GM18873 (cell line): ENCODE measurements around the gene USH2A.
A peak's percentile ranks its signal among the peaks of the same experiment; 100 is the strongest.
"Not testable (repeated sequence)": the region's sequence is repeated elsewhere in the genome, so short reads cannot be mapped to it uniquely, and the experiment has no call there.

Experiments
- ATAC-seq: cut with Tn5 transposase; IDR thresholded peaks from one replicate; pipeline ENCODE4 v1.9.1; 2021; ENCODE audit warnings: mild to moderate bottlenecking, moderate library complexity, moderate number of reproducible peaks; ENCODE audit not compliant: unreplicated experiment, low FRiP score

The USH2A gene

GRCh38 chr1:216055004-216055403, 368.2 kb downstream of the USH2A start:
- ATAC-seq = no peak

GRCh38 chr1:216054600-216054999, 368.6 kb downstream of the USH2A start:
- no peak for ATAC-seq

DNA sequence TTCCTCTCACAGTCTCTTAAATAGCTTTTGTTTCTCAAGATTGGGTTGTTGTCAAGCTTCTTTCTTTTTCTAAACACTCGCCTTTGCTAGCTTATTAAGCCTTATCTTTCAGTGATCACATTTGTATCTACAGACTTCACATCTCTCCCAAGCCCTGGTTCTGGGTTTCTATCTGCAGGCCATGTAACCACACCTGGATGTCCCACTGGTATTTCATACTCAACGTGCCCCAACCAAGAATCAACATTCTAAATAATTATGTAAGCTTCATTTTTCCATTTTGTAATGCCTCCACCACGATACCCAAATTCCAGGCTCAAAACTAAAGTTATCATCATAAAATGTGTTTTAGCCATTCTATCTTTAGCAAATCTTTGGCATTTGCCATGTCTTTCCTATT, 372.2 kb downstream of the USH2A start:
- ATAC-seq = no peak

GRCh38 chr1:216049741-216050430, 373.4 kb downstream of the USH2A start:
- no peak for ATAC-seq

- no peak for ATAC-seq
Observed at GRCh38 chr1:216047811-216048572, 375.3 kb downstream of the USH2A start.

DNA sequence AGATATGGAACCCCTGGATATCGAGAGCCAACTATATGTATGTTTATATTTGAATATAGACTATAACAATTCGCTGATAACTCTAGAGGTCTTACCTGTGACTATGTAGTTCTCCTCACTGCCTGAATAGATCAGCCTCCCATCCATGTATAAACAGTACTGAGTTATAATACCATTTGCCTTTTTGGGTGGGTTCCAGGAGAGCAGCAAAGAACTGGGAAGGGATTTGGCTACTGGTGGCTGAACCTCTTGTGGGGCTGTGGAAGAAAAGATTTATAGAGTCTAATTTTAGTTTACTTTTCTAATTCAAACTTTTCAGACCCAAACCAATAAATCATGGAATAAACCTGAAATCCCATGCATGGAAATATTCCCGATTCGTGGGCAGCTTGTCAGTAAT, 376.9 kb downstream of the USH2A start:
- no peak for ATAC-seq

DNA sequence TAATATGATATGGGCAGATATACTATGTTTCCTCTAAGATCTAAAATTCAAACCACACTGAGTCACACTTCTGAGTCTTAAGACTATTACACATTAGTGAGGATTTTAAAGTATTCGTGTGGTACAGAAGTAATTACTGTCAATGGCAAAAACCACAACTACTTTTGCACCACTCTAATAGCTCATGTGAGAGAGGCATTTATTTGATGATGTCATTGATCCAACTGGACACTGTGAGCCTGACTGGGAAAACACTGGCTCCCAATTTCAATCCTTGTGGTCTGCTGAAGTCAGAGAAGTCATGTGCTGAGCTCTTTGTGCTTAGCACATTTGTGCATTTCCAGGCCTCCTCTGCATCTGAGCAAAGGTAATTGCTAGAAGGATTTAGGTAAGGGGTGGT, 377.8 kb downstream of the USH2A start:
- no peak for ATAC-seq

- no peak for ATAC-seq
Observed at GRCh38 chr1:216044538-216044937, 378.7 kb downstream of the USH2A start.

- no peak for ATAC-seq
Observed at GRCh38 chr1:216034506-216034905, 388.7 kb downstream of the USH2A start.

DNA sequence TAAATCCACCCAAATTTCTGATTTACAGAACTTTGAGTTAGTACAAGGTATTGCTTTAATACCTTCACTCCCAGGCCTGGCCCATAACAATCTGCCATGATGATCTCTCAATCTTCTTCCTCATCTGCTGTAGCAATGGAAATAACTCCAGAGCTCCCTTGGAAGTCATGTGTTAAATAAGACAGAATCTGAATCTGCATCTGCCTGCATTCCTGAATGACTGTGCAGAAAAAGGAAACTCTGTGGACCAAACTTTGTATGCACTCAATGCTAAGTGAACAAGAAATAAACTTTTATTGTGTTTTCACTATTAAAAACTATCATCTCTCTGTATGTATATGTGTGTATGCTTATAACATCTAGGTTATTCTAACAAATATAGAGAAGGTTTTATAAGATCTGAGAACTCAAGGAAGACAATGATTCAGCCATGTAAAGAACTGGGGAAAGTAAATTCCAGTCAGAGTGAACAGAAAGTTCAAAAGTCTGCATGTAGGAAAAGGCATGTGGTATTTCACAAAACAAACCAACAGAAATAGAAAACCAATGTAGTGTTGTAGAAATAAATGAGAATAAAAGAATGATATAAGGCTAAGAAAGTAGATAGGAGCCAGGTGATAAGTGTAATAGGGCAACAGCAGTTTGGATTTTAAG, 390.2 kb downstream of the USH2A start:
- no peak for ATAC-seq

- ATAC-seq = no peak
Observed at GRCh38 chr1:216032284-216032683, 391.0 kb downstream of the USH2A start.

- ATAC-seq = no peak
Observed at GRCh38 chr1:216028631-216029030, 394.6 kb downstream of the USH2A start.

GRCh38 chr1:216024546-216024945, 398.7 kb downstream of the USH2A start:
- no peak for ATAC-seq

DNA sequence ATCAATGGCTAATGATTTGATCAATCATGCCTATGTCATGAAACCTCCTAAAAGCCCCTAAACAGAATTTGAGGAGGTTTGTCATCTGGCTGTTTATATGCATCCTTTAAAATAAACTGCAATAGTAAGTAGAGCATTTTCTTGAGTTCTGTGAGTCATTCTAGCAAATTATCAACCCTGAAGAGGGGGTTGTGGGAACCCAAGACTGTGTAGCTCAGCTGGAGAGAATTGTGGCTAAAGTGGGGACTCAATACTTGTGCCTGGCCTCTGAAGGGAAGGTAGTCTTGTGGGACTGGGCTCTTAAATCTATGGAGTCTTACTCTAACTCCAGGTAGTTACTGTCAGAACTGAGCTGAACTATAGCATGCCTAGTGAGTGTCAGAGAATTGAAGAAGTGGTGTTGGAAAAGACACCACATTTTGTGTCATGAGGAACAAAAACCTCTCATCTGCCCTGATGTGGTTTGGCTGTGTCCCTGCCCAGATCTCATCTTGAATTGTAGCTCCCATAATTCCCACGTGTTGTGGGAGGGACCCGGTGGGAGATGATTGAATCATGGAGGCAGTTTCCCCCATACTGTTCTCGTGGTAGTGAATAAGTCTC, 402.4 kb downstream of the USH2A start:
- no peak for ATAC-seq

- ATAC-seq = no peak
Observed at GRCh38 chr1:216015116-216015515, 408.1 kb downstream of the USH2A start.

DNA sequence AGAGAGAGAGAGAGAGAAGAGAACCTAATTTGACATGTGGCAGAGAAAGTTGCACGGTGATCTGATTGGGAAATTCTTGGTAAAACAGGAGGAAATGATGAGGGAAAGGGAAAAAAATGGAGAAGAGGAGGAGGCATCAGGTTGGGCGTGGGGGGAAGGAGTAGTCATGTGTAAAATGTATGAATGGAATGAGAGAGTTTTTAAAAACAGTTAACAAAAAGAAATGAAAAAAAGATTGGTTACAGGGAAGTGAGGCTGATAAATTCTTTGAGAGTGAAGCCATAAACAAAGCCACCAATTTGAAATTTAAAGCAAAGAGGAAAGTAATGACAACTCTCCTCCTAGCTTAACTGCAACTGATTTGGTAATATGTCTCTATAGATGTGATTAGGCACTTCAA, 409.2 kb downstream of the USH2A start:
- no peak for ATAC-seq

GRCh38 chr1:216009456-216009855, 413.8 kb downstream of the USH2A start:
- not testable (repeated sequence) for ATAC-seq

DNA sequence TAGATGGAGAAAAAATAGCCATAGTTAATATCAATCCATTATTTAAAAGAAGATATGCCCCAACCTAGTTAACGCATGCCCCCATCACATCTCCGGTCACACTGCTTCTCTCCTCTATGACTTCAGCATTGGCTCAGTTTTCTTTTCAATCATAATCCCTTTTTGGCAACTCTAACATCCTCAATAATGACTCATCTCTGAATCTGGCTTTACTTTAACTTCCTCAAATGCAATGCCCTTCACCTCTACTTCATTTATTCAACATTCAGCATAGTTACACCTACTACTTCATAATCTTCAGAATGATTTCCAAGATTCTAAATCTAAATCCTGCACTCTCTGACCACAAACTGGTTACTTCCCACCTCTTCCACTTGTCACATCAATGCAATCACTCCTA, 417.3 kb downstream of the USH2A start:
- peak; percentile 99 for ATAC-seq

GRCh38 chr1:215992620-215993019, 430.6 kb downstream of the USH2A start:
- no peak for ATAC-seq

DNA sequence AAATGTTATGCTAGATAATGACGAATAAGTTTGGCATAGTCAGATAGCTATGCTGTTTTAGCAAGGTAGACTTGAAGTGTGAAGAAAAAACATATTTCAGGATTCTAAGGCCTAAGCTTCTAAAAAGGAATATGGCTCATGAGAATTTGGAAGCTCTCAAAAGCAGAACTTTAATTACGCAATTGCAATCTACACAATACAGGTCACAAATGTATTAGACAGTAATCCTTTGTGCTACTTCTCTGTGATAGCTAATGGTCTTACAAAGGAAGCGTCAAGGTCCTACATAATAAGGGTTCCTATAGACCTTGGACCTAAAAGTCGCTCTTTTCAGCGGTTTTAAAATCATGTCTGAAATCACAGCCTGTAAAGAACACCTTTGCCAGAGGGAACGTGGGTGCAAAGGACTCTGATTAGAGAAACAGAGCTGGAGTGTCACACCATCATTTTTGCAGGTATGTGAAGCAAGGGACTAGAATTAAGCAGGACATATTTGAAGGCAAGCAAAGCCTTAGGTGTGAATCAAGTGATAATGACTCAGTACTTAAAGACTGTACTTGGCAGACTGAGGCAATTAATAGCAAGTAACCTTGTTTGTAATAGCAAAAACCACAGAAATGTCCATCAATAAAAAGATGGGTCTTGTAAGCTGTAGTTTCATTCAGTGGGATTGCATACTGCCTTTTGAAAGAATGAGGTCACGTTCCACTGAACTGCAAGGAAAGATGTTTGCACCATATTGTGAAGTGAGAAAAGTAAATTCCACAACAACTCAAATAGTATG, 436.0 kb downstream of the USH2A start:
- no peak for ATAC-seq
